A549 (cell line): ENCODE data around the gene ARHGAP5.

Experiments
- CHD2 ChIP-seq: fragments of 150-350 bp; IDR thresholded peaks from 2 replicates; pipeline ENCODE4 v1.6.1; 2014; ENCODE audit warnings: low read length; ENCODE audit not compliant: partially characterized antibody
- CTCF ChIP-seq: fragments of >200 bp; sonication (Bioruptor Twin); formaldehyde crosslinking; IDR thresholded peaks from 3 replicates; pipeline ENCODE4 v1.5.1; 2016
- ELK1 ChIP-seq: fragments of 150-350 bp; IDR thresholded peaks from 2 replicates; pipeline ENCODE4 v1.6.1; 2014; ENCODE audit warnings: low read depth, mild to moderate bottlenecking, low read length
- ESRRA ChIP-seq: fragments of 150-350 bp; IDR thresholded peaks from 2 replicates; pipeline ENCODE4 v1.6.1; 2014; ENCODE audit warnings: mild to moderate bottlenecking, low read length, borderline replicate concordance
- MAZ ChIP-seq: fragments of 150-350 bp; IDR thresholded peaks from 2 replicates; pipeline ENCODE4 v1.6.1; 2014; ENCODE audit warnings: antibody characterized with exemption, low read depth, low read length, borderline replicate concordance
- PBX3 ChIP-seq: IDR thresholded peaks from 2 replicates; pipeline ENCODE4 v1.6.1; 2012
- POLR2A ChIP-seq: IDR thresholded peaks from 2 replicates; pipeline ENCODE4 v1.6.1; 2012; ENCODE audit warnings: mild to moderate bottlenecking, low read length
- SMC3 ChIP-seq: fragments of >200 bp; sonication (Bioruptor Twin); formaldehyde crosslinking; IDR thresholded peaks from 3 replicates; pipeline ENCODE4 v1.6.1; 2018; ENCODE audit warnings: inconsistent platforms
- SREBF2 ChIP-seq: fragments of 450-650 bp; IDR thresholded peaks from 2 replicates; pipeline ENCODE4 v1.6.1; 2014; ENCODE audit warnings: mild to moderate bottlenecking, moderate library complexity

GRCh38 chr14:32102152-32102787 lies 25.2 kb downstream of the ARHGAP5 start:
- no peak for TF ChIP-seq CTCF
- no peak for TF ChIP-seq MAZ
- TF ChIP-seq CHD2: no peak
- TF ChIP-seq ELK1: no peak
- TF ChIP-seq POLR2A: no peak
- no peak for TF ChIP-seq SMC3
- TF ChIP-seq ESRRA: no peak
- no peak for TF ChIP-seq PBX3
- no peak for TF ChIP-seq SREBF2
